ENCODE data around the gene SCGB1D1.

The SCGB1D1 gene

GRCh38 chr11:62190011-62190410 lies at the start of gene SCGB1D1:
TSS of gene SCGB1D1 (plus strand) at chr11:62190216. CDS start at chr11:62190285, 69 bp downstream.
- DNase-seq = no peak

- DNase-seq = no peak
Measured at GRCh38 chr11:62140304-62141110, 49.5 kb upstream of the SCGB1D1 start.

GRCh38 chr11:62141111-62142042 lies 48.6 kb upstream of the SCGB1D1 start:
- DNase-seq = no peak

- DNase-seq = no peak
Measured at GRCh38 chr11:62142043-62142375, 48.0 kb upstream of the SCGB1D1 start.

GRCh38 chr11:62142921-62143320 lies 47.1 kb upstream of the SCGB1D1 start:
- no peak for DNase-seq

GRCh38 chr11:62143727-62144126 lies 46.3 kb upstream of the SCGB1D1 start:
- DNase-seq = no peak

- no peak for DNase-seq
Measured at GRCh38 chr11:62144641-62145255, 45.3 kb upstream of the SCGB1D1 start.

GRCh38 chr11:62145261-62145871 lies 44.6 kb upstream of the SCGB1D1 start:
- DNase-seq = no peak

- DNase-seq = no peak
Measured at GRCh38 chr11:62146476-62147200, 43.4 kb upstream of the SCGB1D1 start.

- DNase-seq = no peak
Measured at GRCh38 chr11:62147545-62147944, 42.5 kb upstream of the SCGB1D1 start.

GRCh38 chr11:62148271-62148980 lies 41.6 kb upstream of the SCGB1D1 start:
- no peak for DNase-seq

- no peak for DNase-seq
Measured at GRCh38 chr11:62149986-62150886, 39.8 kb upstream of the SCGB1D1 start.

GRCh38 chr11:62150887-62151736 lies 38.9 kb upstream of the SCGB1D1 start:
- no peak for DNase-seq

GRCh38 chr11:62151737-62152102 lies 38.3 kb upstream of the SCGB1D1 start:
- DNase-seq = no peak

GRCh38 chr11:62152245-62153086 lies 37.5 kb upstream of the SCGB1D1 start:
- DNase-seq = no peak

- no peak for DNase-seq
Measured at GRCh38 chr11:62153087-62153395, 37.0 kb upstream of the SCGB1D1 start.

GRCh38 chr11:62153617-62154016 lies 36.4 kb upstream of the SCGB1D1 start:
- DNase-seq = no peak

GRCh38 chr11:62157603-62158002 lies 32.4 kb upstream of the SCGB1D1 start:
- no peak for DNase-seq

- DNase-seq = no peak
Measured at GRCh38 chr11:62166371-62166770, 23.6 kb upstream of the SCGB1D1 start.

All from GF-D8 (cell line).